GM21786 (cell line): ENCODE data around the gene REG1A.

Experiments used
- ATAC-seq: cut with Tn5 transposase; IDR thresholded peaks from one replicate; pipeline ENCODE4 v1.9.1; 2021; ENCODE audit not compliant: unreplicated experiment

The REG1A gene

DNA sequence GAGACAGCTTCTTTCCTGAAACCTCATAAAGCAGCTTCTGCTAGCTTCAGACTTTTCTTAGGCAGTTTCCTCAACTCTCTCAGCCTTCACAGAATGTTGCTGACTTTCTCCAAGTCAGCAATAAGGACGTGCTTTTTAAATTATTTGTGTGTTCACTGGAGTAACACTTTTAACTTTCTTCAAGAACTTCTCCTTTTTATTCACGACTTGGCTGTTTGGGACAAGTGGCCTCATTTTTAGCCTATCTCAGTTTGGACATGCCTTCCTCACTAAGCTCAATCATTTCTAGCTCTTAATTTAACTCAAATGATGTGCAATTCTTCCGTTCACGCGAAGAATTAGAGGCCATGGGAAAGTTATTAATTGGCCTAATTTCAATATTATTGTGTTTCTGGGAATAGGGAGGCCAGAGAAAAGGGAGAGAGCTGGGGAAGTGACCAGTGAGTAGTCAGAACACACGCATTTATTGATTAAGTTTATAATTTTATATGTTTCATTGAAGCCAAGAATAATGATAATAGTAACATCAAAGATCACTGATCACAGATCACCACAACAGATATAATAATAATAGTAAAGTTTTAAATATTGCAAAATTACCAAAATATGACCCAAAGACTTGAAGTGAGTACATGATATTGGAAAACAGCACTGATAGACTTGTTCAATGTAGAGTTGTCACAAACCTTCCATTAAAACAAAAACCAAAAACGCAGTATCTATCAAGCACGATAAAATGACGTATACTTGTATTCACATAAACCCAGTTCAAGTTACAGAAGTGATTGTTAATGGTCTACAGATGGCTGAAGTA is 4.8 kb downstream of the REG1A start:
- ATAC-seq, result no peak

DNA sequence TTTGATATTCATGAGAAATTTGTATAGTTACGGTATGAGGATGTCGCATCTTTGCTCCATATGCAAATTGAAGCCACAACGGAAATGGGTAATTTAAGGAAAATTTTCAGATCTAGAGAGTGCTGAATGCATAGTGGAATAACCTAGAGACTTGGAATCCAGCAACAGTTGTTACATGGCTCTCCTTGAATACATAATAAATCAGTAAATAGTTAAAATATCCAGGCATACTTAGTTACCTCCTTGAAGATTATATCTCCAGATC is 5.4 kb downstream of the REG1A start:
- no peak for ATAC-seq

DNA sequence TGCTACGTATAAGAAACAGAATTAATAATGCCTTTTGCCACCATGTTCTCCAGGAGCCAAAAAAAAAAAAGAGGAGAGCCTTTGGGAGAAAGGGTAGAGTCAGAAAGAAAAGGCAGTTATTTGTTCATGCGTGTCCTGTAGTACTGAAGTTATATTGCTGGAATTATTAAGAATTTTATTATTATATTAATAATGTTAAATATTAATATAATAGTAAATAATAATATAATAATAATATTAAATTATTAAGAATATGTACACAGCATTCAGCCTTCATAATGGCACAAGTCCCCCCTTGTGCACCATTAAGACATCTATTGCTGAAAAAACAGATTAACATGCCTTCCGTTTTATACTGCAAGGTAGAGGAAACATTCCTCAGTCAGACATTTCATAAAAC is 8.1 kb downstream of the REG1A start:
- ATAC-seq, result no peak

DNA sequence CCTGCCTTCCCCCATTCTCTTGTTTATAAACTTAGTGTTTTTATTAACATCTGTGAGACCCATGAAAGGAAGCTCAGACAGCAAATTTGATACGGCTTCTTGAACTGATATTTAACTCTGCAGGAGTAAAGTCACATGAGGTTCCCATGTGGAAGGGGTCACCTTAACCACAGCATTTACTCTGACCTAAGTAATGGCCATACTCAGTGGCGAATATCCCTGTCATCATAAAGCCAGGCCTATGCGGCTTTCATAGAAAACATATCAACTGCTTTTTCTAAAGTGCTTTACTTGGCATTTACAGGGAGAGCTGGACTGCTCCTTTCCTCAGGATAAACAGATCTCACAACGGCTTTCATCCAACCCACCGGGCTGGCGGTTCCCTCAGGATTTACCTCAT is 9.0 kb downstream of the REG1A start:
- ATAC-seq, result no peak

DNA sequence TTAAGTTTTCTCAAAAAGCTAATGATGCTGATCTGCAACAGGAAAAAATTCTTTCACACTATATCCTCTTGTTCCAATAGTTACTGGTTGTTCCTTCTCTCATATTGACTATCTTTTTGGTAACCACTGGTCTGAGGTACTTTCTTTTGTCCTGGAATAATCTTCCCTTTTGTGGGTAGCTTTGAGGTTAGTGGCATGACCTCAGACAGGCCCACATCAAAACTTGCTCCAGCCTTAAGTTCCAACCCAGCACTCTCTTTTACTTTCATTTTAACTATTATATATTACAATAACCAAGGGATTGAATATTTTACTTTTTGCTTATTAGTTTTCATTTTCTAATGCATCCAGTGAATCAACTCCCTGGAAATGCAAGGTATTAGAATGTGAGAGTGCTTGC is 9.5 kb downstream of the REG1A start:
- no peak for ATAC-seq

DNA sequence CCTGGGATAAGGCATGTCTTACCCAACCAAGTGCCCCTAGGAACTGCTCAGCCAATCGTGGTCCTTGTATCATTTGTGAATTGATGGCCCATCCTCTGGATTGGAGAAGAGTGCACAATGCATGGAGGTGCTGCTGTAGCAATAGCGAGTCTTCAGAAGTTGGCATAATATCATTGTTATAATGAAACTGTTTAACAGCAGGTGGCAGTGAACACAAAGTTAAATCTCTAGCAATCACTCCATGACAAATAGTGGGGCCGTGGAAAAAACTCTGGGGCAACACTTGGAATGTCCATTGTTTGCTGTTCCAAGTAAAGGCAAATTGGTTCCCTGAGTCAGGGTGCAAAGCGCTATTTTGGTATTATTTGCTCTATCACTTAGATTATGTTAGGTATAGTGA is 11.4 kb downstream of the REG1A start:
- ATAC-seq, result no peak

DNA sequence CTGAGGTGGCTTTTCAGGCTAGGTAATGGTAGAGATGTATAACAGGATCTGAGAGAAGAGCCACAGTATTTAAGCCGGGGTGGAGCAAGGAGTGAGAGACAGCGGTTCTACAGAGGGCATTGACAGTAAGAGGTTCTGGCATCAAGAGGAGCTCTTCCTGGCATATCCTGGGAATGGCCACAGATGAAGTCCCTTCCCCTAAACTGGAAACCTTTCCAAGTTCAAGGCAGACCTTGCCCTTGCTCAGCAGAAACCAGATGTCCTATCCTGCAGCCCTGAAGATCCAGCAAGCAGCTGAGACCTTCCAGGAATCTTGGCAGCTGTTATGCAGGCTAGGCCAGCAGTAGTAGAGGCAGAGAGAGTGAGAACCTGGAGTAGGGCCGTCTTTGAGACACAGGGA is 18.1 kb downstream of the REG1A start:
- ATAC-seq, result no peak

DNA sequence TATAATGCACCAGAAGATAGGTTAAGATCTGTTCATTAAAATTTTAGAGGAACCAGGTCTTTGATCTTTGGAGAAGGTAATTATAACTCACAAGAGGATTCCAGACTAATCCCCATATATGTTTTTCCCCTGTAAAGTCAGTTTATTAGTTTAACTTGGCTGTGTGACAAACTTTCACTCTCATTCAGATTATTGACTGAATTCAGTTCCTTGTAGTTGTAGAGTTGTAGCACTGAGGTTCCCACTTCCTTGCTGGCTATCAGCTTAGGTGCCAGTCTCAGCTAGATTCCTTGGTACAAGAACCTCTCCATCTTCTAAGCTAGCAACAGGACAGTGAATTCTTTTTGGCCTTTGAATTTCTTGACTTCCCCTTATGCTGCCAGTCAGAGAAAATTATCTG is 19.1 kb downstream of the REG1A start:
- ATAC-seq, result no peak

DNA sequence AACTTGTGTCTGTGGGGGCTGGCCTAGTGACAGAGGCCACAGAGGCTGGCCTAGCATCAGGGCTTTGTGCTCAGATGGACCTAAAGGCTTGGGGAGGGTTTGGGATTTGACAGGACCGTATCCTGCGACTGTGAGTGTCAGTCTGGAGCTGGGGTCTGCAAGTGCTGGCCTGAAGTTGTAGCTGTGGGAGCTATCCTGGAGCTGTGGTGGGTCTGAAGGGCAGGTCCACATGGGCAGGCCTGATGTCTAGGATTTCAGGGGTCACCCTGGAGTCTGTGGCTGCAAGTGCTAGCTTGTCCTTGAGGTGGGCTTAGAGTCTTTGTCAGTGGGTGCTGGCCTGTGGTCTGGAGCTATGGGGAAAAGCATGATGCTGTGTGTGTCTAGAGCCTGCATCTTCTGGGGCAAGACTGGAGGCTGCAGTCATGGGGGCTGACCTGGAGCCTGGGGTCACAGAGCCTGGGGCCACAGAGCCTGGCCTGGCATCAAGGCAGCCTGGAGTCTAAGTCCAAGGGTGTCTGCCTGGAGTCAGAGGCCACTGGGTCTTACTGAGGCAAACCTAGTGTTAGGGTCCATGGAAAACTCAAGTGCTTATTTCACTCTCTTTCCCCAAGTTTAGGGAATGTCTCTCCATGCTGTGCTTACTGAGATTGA is 35.7 kb downstream of the REG1A start:
- no peak for ATAC-seq

DNA sequence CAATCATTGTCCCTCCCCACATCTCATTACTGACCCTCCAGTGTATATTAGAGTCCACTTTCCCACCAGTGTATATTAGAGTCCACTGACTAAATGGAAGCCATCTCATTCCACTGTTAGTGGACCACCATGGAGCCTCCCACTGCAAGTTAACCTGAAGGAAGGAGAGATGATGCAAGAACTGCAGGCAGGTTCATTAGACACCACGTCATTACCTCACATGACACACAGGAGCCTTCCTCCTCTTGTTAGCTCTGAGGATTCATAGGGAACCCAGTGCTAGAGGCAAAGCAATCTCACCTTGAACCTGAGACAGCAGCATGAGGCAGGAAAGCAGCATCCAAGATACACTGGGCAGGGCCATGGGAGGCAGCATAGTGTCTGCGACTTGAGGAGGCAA is 38.7 kb downstream of the REG1A start:
- ATAC-seq, result no peak

DNA sequence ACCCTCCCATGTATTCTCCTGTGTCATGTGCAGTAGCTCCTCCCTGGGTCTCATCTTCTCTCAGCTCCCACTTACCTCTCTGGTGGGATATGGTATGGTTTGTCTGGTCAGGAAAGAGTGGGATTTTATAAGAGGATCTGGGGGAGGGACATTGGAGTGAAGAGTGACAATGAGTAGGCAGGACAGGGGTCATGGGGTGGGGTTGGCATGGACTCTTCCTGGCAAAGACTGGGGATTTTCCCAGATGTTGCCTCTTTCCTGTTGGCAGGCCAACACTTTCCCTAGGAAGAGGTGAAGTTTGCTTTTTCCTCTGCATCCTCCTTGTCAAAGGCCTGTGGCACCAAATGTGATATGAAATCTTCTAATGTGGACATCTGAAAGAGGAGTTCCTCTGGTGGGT is 39.4 kb downstream of the REG1A start, which contains the start of gene REG3A:
Gene REG3A (minus strand): TSS at position 101 of the 400 bp plus-strand sequence. CDS start 348 bp downstream, outside the sequence.
- no peak for ATAC-seq

DNA sequence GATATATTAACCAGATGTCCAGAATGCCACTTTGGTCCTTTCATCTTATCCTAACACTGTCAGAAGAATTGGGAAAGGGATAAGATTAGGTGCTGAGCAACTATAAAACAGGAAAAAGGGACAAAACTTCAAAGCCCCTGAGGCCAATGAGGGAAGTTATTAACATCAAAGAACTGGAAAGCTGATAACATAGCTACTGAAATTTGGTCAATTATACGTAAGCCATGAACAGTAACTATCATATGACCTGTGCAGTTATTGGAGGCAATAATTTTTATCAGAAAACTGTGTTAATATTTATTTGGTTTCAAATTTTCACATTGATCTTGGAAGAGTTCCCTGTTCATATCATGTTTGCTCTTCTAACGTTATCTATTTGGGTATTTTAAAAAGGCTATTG is 41.8 kb downstream of the REG1A start:
- no peak for ATAC-seq

DNA sequence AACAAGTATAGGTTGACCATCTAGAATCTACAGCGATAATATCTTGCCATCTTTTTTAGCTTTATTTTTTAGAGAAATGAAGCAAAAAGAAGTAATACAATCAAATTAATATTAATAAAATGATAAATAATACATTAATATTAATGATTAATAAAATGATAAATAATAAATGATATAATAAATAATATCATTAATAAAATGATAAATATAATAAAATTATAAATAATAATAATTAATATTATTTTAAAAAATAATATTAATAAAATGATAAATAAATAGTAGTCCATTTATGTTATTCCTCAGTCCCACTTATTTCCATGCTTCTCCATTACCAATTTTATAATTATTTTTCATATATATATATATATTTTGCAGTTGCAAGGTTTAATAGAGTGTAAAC is 42.5 kb downstream of the REG1A start:
- ATAC-seq, result no peak

DNA sequence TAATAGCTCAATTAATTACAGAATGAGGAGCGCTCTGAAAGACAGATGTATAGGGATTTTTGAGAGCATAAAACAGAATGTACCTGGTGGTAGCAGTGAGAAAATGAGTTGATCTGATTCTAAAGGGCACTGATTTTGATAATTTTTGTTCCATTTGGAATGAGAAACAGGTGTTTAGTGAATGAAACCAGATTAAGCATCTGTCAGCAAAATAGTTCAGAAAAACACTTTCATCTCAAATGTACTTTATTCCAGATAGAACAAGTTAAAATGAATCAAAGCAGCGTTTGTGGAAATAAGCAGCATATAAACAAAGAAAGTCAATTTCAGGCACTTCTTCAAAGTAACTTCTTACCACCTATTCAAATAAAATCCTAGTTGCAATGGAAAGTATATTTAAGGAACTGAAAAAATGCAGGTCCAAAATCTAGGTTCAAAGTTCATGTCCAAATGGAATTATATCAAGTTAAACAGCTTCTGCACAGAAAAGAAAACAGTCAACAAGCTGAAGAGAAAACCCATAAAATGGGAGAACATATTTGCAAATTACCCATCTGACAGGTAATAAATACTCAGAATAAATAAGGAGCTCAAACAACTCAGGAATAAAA is 51.2 kb downstream of the REG1A start:
- ATAC-seq, result no peak
